ENCODE data around the gene BCL7A. TPM values are rescaled to one million over a fixed set of nuclear protein-coding genes. Genes with fewer than 3 reads are reported as not detected.

The BCL7A gene
- total and polyA plus RNA-seq, 9 of the 15 experiments (the other 6 are each of a cell fraction or from before 2014, with no cell fraction given), result 0.25 to 21.9 (median 14.9) TPM

GRCh38 chr12:122082621-122083356, 61.1 kb downstream of the BCL7A start (continued):
- TF ChIP-seq NONO (IDR thresholded peaks at IDR 0.05; ENCODE audit: low read depth in 2 of 2, low read length in 1 of 2) (no peak), PHTF2 (CRISPR knock-in tag; IDR thresholded peaks at IDR 0.05) (no peak), CBFB (CRISPR knock-in tag; IDR thresholded peaks at IDR 0.05) (no peak), CCAR2 (IDR thresholded peaks at IDR 0.05; ENCODE audit: low read depth, low read length) (no peak), DPF2 (IDR thresholded peaks at IDR 0.05) (peak; percentile 89), EGR1 (conservative IDR thresholded peaks at IDR 0.05) (peak; percentile 68), MYNN (IDR thresholded peaks at IDR 0.05) (no peak; the same call in 1 of the 2 replicates), MYNN (CRISPR knock-in tag; IDR thresholded peaks at IDR 0.05) (no peak), HEY1 (CRISPR knock-in tag; IDR thresholded peaks at IDR 0.05; ENCODE audit: borderline replicate concordance) (no peak), HDAC3 (IDR thresholded peaks at IDR 0.05; ENCODE audit: borderline replicate concordance, partially characterized antibody) (peak; percentile 25), EP400 (IDR thresholded peaks at IDR 0.05) (peak; percentile 46; the same call in 1 of the 2 replicates), ZZZ3 (IDR thresholded peaks at IDR 0.05) (no peak), SAFB2 (IDR thresholded peaks at IDR 0.05; ENCODE audit: borderline replicate concordance, low read depth, low read length, severe bottlenecking) (no peak), GABPB1 (CRISPR knock-in tag; IDR thresholded peaks at IDR 0.05) (no peak), CHD4 (IDR thresholded peaks at IDR 0.05; ENCODE audit: insufficient read depth, insufficient replicate concordance, low read depth, low read length, poor library complexity, severe bottlenecking) (no peak), MXD1 (CRISPR knock-in tag; IDR thresholded peaks at IDR 0.05; ENCODE audit: borderline replicate concordance, poor library complexity, severe bottlenecking) (no peak), MLLT1 (IDR thresholded peaks at IDR 0.05) (no peak; a peak in 1 of 4 replicates), HMGXB4 (CRISPR knock-in tag; IDR thresholded peaks at IDR 0.05) (no peak), POLR2AphosphoS5 (IDR thresholded peaks at IDR 0.05; ENCODE audit: control insufficient read depth, insufficient read depth, low read depth, low read length) (no peak), KAT8 (IDR thresholded peaks at IDR 0.05; ENCODE audit: low read depth) (no peak), ZBTB17 (CRISPR knock-in tag; IDR thresholded peaks at IDR 0.05) (no peak), FOSL1 (tag; conservative IDR thresholded peaks at IDR 0.05) (no peak), ZBTB49 (CRISPR knock-in tag; IDR thresholded peaks at IDR 0.05; ENCODE audit: borderline replicate concordance) (no peak)
